ENCODE measurements around the gene FAM151A.

Gene FAM151A

DNA sequence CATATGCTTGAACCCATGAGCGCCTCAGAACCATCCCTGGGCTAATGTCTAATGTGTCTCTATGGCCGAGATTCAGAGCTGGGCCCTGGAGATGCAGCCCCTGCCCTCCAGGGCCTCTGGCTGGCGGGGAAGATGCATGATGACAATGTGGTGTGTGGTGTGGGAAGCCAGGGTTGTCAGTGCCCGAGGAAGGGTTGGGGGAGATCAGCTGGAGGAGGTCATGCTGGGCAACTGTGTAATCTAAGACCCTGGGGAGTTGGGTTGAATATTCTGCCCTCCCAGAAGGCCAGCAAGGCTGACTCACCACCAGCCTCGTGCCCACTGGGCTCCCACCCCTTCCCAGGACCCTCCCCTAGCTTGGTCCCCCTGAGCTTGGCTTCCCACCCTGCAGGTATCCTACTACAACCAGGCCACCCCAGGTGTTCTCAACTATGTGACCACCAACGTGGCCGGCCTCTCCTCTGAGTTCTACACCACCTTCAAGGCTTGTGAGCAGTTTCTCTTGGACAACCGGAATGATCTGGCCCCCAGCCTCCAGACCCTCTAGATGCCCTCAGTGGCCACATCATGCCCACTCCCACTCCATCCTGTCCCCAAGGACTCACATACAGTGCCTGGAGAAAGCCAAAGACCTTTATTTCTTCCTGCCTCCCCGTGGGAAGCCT is 14.6 kb downstream of the FAM151A start:
- no peaks in the 10 kb centered on the region for H3K9me3 ChIP-seq (ENCODE audit: insufficient read depth, low read length)
- H3K36me3 ChIP-seq (ENCODE audit: low read length) = no peaks in the 10 kb centered on the region
- no peak for TF ChIP-seq CTCF (IDR thresholded peaks at IDR 0.05; ENCODE audit: insufficient read depth, low read length, poor library complexity, severe bottlenecking)
- TF ChIP-seq EZH2phosphoT487 (conservative IDR thresholded peaks at IDR 0.05; ENCODE audit: low read length) = no peak
- no peak overlapping the region for H3K4me3 ChIP-seq (ENCODE audit: insufficient read depth, low read length, poor library complexity, severe bottlenecking)
- no peak overlapping the region for H3K27ac ChIP-seq (ENCODE audit: low read depth, low read length)
- H3K9me2 ChIP-seq (replicated peaks; ENCODE audit: insufficient read depth, low read length) = no peaks in the 10 kb centered on the region
- no peaks in the 10 kb centered on the region for H3K27me3 ChIP-seq (ENCODE audit: low read length)
- no peak overlapping the region for H2AFZ ChIP-seq (ENCODE audit: low read depth, low read length, severe bottlenecking)
- no peaks in the 10 kb centered on the region for H3K79me2 ChIP-seq (ENCODE audit: insufficient read depth, low read length)
- no peaks in the 10 kb centered on the region for H3F3A ChIP-seq (ENCODE audit: insufficient read depth)
- H3K9ac ChIP-seq (ENCODE audit: low read length) = no peak overlapping the region
- no peaks in the 10 kb centered on the region for H4K20me1 ChIP-seq (ENCODE audit: low read depth, low read length)
- no peak overlapping the region for H3K4me2 ChIP-seq (ENCODE audit: low read depth, low read length, poor library complexity, severe bottlenecking)

- no peaks in the 10 kb centered on the region for H3K36me3 ChIP-seq (ENCODE audit: low read length)
- H3K4me2 ChIP-seq (ENCODE audit: low read depth, low read length, poor library complexity, severe bottlenecking) = no peak overlapping the region
- no peaks in the 10 kb centered on the region for H3F3A ChIP-seq (ENCODE audit: insufficient read depth)
- no peak overlapping the region for H3K9ac ChIP-seq (ENCODE audit: low read length)
- H3K9me3 ChIP-seq (ENCODE audit: insufficient read depth, low read length) = no peaks in the 10 kb centered on the region
- no peaks in the 10 kb centered on the region for H3K27me3 ChIP-seq (ENCODE audit: low read length)
- H3K4me3 ChIP-seq (ENCODE audit: insufficient read depth, low read length, poor library complexity, severe bottlenecking) = no peak overlapping the region
- no peak overlapping the region for H2AFZ ChIP-seq (ENCODE audit: low read depth, low read length, severe bottlenecking)
- H4K20me1 ChIP-seq (ENCODE audit: low read depth, low read length) = no peaks in the 10 kb centered on the region
- TF ChIP-seq EZH2phosphoT487 (conservative IDR thresholded peaks at IDR 0.05; ENCODE audit: low read length) (no peak), CTCF (IDR thresholded peaks at IDR 0.05; ENCODE audit: insufficient read depth, low read length, poor library complexity, severe bottlenecking) (no peak)
- H3K9me2 ChIP-seq (replicated peaks; ENCODE audit: insufficient read depth, low read length) = no peaks in the 10 kb centered on the region
- no peak overlapping the region for H3K27ac ChIP-seq (ENCODE audit: low read depth, low read length)
- H3K79me2 ChIP-seq (ENCODE audit: insufficient read depth, low read length) = no peaks in the 10 kb centered on the region
These were observed 15.3 kb downstream of the FAM151A start for GRCh38 chr1:54607821-54608565.

DNA sequence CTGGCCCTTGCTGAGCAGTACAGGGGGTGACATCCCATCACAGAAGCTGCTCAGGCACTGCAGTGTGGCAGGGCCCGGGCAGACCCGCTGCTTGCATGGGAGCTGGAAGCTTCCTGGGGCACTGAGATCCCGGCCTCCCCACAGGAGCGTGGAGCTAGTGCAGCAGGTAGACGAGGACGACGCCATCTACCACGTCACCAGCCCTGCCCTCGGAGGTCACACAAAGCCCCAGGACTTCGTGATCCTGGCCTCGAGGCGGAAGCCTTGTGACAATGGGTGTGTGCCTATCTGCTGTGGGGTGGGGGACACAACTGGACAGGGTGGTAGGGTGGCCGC is 16.4 kb downstream of the FAM151A start:
- no peak overlapping the region for H3K4me2 ChIP-seq (ENCODE audit: low read depth, low read length, poor library complexity, severe bottlenecking)
- TF ChIP-seq CTCF (IDR thresholded peaks at IDR 0.05; ENCODE audit: insufficient read depth, low read length, poor library complexity, severe bottlenecking) = no peak
- no peak for TF ChIP-seq EZH2phosphoT487 (conservative IDR thresholded peaks at IDR 0.05; ENCODE audit: low read length)
- H3F3A ChIP-seq (ENCODE audit: insufficient read depth) = no peaks in the 10 kb centered on the region
- no peak overlapping the region for H2AFZ ChIP-seq (ENCODE audit: low read depth, low read length, severe bottlenecking)
- no peaks in the 10 kb centered on the region for H3K27me3 ChIP-seq (ENCODE audit: low read length)
- H3K36me3 ChIP-seq (ENCODE audit: low read length) = no peaks in the 10 kb centered on the region
- H3K79me2 ChIP-seq (ENCODE audit: insufficient read depth, low read length) = no peaks in the 10 kb centered on the region
- H4K20me1 ChIP-seq (ENCODE audit: low read depth, low read length) = no peaks in the 10 kb centered on the region
- no peak overlapping the region for H3K4me3 ChIP-seq (ENCODE audit: insufficient read depth, low read length, poor library complexity, severe bottlenecking)
- H3K9ac ChIP-seq (ENCODE audit: low read length) = no peak overlapping the region
- H3K27ac ChIP-seq (ENCODE audit: low read depth, low read length) = no peak overlapping the region
- H3K9me2 ChIP-seq (replicated peaks; ENCODE audit: insufficient read depth, low read length) = no peaks in the 10 kb centered on the region
- H3K9me3 ChIP-seq (ENCODE audit: insufficient read depth, low read length) = no peaks in the 10 kb centered on the region
